ENCODE data around the gene ATP5F1D.
"Not testable (repeated sequence)": the region's sequence is repeated elsewhere in the genome, so short reads cannot be mapped to it uniquely, and the experiment has no call there.

Gene ATP5F1D

DNA sequence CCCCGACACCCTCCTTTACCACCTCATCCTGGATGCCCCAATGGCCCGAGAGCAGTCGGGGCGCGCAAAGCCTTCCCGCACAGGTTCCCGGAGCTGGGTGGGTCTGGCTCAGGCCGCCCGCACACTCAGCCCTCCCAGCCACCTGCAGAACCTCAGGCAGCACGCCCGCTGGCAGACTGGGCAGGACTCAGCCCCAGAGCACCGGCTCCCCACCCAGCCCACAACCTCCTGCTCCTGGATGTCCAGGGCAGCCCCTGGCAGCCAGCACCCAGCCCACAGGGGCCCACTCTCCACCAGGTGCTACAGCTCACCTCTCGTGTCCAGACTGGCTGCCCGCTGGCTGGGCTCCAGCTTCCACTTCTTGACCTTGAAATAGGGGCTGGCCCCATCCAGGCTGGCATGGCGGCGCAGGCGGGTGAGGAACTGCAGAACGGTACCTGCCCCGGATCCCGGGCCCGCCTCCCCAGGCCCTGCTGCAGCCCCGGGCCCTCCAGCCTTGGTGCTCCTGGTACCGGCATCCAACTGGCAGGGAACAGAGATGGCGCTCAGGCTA lies 8.4 kb upstream of the ATP5F1D start:
- no peak for DNase-seq

DNA sequence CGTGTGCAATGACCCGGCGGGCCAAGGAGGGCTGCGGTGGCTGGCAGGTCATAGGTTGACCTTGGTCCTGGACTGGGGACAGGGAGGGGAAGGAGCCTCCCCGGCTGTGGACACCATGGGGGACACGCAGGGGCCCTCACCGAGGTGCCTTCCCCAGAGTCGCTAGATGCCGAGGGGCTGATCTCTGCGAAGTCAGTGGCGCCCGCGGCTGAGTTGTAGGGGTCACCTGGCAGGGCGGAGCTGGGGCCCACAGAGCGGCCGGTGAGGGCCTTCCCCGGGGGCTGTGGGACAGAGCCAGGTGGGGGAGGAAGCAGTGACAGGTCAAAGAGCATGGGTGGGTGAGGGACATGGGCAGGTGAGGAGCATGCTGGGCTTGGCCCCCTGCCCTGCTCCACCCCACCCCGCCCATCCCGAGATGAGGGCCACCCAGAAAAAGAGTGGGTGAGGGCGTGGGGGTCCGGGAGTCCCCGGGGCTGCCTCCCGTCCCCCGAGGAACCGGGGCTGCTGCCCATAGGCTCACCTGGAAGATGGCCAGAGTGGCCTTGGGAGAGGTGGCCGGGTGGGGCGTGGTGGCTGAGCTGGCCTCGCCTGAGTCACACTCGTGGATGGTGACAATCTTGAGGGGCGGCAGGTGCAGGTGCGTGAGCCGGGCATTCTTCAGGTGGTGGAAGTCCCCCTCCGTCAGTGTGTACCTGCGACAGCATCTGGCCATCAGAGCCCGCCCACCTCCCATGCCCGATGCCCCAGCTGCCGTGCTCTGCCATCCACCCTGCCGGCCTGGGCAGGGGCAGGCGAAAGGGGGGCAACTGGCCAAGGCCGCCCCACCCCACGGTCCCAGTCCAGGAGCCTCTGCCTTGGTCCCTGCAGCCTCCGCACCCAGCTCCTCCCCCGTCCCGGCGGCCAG lies 7.2 kb upstream of the ATP5F1D start:
- no peak for DNase-seq

DNA sequence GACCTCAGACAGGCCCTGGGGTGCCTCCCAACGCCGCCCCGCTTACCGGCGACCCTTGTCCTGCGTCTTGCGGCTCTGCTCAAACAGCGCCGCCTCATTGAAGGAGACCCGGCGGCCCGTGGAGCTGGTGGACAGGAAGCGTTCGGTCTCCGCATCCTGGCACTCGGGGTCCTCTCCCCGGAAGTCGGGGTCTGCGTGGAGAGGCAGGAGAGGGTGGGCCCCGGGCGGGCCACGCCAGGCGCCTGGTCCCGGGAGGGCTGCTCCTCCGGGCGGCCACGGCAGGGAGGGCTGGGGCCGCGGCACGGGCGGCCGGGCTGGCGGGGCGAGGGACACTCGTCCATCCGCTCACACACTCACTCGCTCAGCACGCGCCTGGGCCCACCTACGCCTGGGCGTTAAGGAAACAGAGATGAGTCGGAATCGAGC lies 6.6 kb upstream of the ATP5F1D start:
- no peak for DNase-seq

DNA sequence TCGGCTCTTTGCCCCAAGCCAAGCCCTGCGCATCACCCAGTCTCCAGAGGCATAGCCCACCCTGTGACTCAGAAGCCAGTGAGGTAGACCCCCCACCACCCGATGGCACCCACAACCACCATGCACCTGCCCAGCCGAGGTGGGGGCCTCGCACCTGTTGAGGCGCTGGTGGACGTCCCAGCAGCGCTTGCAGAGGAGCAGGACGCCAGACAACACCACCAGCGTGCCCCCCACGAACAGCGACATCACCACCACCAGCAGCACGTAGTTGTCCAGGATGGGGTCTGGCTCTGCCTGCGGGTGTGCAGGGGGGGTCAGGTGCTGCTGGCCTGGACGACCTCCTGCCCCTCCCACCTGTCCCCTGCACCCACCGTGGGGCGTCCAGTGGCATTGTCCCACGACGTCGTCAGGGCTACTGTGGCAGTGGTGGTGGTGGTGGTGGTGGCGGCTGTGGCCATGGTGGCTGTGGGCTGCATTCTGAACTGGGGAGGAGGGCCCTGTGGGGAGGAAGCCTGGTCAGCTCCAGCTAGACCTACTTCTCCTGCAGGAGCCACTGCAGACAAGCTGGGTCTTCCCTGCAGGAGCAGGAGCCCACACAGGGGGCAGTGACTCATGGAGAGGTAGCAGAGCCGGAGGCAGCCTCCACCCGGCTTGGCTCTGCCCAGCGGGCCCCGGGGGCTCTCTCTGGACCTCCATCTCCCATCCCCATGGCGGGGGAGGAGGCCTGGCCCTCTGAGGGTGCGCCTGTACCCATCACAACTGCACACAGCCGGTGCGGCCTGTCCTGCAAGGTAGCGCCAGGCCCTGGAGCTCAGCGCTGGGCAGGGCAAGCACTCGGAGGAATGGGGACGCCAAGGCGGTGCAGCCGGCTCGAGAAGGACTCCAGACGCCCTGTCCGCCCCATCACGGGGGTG lies 5.7 kb upstream of the ATP5F1D start:
- DNase-seq, result no peak

DNA sequence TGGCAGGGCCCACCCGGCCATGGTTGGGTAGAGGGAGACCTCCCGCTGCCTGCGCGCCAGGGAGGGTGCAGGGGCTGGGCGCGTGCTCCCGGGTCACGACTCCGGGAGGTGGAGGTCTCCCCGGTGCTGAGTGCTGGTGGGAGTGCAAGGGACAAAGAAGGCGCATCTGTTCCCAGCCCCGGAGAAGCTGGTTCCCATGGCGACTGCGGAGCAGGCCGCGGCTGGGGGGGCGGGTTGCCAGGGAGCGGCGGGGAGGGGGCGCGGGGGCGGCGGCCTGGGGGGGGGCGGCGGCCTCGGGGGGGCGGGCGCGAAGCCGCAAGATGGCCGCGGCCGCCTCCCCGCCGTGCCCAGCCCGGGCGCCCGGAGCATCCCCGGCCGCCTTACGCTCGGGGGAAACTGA lies 5.0 kb upstream of the ATP5F1D start:
- DNase-seq, result peak; percentile 47 to 80

DNA sequence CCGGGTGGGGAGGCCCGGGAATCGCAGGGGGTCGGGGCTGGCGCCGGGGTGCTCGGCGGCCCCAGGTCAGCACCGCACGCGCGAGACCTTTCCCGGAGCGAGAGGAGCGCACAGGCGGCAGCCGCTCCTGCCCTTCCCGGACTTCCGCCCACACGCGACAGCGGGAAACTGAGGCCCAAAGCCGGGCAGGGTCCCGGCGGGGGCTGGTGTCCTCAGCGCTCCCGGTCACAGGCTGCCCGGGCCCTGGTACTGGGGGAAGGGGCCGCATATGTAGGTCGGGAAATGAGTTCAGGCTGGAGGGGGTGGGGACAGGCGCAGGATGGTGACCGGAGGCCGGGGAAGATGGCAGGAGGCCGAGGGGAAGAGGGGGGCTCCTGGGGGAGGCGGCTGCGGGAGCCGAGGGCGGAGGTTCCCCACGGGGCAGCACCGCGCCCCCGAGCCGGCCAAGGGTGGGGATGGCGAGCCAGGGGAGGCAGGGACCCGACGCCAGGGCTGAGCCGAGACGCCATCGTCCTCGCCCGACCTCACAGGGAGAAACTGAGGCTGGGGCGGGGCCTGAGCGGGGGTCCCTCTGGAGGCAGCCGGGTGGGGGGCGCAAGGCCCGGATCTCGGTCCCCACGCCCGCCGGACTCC lies 4.4 kb upstream of the ATP5F1D start:
- peak in 1 of 2 experiments; percentile 23 for DNase-seq

DNA sequence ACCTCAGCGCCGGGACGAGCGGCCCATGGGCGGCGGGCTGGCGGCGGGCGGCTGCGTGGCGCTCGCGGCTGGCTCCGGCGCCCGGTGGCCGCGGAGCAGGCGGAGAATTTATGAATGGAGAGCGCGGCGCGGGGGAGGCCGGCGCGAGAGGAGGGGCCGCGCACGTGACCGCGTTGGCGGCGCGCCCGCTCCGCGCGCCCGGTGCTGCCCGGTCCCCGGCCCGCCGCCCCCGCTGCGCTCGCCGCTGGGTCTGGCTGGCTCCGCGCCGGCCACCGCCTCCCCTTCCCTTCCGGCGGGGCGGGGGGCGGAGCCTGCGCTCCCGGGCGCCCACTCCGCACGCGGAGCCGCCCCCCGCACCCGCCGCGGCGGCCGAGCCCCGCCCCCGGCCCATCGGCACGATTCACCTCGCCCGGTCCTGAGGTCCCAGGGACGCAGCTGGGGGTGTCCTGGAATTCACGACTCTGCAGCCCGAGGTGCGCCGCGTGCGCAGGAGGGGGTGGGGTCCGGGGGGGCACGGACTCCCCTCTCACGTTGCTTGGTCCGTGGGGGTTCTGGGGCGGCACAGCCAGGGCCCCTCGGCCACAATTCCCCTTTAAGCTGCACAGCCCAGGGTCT lies 3.7 kb upstream of the ATP5F1D start, which contains the start of gene CBARP:
Gene CBARP, minus strand, starts transcription at position 252 of the 615 bp plus-strand sequence. CDS start 1,905 bp downstream, outside the sequence.
- DNase-seq, result peak in 1 of 2 experiments; percentile 49

DNA sequence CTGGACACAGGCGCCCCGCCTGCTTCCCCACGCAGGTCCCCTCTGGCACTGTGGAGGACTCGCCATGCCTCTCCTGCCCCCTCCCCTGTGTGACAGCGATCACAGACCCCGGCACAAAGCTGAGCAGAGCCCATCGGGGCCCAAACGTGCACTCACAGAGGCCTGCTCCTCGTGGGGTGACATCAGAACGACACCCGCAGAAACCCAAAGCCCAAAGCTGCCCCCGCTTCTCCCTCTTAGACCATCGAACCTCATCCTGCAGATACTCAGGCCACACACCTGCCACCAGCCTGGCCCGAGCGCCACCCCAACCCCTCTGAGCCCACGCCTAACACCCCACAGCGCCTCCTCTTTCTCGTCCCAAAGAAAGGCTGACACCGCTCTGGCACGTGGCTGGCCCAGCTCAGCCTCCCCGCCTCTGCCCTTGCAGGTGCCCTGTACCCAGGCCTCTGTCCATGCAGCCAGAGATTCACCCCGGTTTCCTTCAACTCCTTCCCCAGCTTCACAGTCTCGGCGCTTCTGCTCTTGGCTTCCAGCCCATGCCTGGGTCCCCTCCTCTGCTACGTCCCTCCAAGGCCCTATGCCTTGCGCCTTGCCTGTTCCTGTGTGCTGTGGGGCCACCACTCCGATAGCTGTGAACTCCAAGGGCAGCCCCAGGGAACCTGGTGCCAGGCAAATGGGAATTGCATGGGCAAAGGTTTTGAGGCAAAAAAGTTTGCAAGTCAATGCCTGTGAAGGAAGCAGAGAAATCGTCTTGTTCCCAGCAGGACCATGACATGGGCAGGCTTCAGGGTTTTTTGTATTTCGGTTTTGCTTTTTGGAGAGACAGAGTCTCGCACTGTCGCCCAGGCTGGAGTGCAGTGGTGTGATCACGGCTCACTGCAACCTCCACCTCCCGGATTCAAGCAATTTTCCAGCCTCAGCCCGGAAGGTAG lies 2.9 kb upstream of the ATP5F1D start:
- no peak for DNase-seq

DNA sequence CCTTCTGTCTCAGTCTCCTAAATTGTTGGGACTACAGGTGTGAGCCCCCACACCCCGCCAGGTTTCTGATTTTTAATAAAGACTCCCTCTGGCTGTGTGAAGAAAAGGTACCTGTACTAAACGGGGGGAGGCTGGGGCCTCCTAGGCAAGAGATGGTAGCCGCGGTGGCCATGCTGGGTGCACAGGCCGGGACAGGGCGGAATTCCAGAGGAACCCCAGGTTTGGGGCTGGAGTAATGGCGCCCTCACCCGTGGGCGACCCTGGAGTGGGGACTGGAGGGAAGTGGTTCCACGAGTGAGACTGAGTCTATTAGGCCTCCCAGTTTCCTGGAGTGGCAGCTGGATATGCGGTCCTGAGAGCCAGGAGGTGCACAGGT lies 2.1 kb upstream of the ATP5F1D start:
- no peak for DNase-seq

DNA sequence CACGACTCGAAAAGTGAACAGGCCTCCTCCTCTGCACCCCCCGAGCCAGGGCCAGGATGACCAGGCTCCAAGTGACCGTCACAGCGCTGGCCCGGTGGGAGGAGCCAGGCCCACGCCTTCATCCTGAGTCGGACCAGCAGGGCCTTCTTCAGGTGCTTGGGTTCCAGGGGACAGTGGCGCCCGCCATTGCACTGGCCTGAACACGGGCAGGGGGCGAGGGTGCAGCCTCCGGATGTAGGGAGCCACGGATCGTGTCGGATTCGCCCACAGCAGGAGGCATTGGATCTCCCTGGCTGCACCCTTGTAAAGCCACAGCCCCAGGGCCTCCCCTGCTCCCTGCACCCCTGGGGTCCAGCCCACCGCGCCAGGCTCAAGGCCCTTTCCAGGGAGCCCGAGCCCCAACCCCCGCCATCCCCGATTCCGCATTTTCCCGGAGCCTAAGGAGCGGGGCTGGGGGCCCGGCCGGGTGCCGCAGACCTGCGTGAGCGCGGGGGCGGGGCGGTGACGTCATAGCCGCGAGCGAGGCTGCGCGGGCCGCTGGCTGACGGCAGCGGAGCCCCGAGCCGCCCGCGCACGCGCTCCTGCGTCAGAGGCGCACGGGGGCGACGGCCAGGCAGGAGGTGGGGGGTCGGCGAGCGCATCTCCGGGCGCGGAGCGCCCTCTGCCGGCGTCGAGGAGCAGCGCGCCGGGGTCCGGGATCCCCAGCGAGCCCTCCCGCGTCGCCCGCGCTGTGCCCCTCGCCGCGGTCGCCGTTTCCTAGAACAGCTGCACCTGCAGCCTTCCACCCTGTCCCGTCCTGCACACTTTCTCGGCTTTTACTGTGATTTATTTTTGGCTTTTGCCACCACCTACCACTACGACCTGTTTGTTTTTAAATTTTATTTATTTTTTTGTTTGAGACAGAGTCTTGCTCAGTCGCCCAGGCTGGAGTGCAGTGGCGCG lies 1.5 kb upstream of the ATP5F1D start:
- peak; percentile 74 to 89 for DNase-seq

DNA sequence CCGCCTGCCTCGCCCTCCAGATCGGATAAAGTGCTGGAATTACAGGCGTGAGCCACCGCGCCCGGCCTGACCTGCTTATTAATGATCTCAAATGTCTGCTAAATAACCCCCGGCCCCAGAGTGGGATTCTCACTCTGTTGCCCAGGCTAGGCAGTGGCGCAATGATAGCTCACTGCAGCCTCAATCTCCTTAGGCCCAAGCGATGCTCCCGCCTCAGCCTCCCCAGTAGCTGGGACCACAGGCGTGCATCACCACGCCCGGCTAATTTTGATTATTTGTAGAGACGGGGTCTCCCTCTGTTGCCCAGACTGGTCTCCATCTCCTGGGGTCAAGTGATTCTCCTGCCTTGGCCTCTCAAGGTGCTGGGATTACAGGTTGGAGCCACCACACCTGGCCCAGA lies 626 bp upstream of the ATP5F1D start:
- DNase-seq, result no peak

DNA sequence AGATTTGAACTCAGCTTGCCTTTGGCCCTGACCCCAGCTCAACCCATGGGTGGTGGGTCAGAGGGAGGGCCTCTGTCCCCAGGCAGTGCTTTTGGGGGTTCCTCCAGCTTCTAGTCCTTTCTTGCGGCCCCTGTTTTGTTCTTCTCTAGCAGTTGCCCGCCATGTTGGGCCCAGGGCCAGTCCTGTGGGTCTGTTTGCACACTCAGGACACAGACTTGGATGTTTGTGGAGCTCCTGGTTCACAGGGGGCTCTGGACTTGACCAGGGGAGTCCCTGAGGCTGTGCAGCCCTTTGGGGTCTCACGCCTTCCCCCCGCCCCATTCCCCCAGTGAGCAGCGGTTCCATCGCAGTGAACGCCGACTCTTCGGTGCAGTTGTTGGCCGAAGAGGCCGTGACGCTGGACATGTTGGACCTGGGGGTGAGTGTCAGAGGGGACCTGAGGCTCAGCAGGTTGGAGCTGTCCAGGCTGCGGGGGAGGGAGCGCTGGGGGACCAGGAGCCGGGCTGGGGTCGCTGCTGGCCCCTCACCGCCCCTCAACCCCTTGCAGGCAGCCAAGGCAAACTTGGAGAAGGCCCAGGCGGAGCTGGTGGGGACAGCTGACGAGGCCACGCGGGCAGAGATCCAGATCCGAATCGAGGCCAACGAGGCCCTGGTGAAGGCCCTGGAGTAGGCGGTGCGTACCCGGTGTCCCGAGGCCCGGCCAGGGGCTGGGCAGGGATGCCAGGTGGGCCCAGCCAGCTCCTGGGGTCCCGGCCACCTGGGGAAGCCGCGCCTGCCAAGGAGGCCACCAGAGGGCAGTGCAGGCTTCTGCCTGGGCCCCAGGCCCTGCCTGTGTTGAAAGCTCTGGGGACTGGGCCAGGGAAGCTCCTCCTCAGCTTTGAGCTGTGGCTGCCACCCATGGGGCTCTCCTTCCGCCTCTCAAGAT lies 2.5 kb downstream of the ATP5F1D start:
- DNase-seq, result peak; percentile 46 to 77

DNA sequence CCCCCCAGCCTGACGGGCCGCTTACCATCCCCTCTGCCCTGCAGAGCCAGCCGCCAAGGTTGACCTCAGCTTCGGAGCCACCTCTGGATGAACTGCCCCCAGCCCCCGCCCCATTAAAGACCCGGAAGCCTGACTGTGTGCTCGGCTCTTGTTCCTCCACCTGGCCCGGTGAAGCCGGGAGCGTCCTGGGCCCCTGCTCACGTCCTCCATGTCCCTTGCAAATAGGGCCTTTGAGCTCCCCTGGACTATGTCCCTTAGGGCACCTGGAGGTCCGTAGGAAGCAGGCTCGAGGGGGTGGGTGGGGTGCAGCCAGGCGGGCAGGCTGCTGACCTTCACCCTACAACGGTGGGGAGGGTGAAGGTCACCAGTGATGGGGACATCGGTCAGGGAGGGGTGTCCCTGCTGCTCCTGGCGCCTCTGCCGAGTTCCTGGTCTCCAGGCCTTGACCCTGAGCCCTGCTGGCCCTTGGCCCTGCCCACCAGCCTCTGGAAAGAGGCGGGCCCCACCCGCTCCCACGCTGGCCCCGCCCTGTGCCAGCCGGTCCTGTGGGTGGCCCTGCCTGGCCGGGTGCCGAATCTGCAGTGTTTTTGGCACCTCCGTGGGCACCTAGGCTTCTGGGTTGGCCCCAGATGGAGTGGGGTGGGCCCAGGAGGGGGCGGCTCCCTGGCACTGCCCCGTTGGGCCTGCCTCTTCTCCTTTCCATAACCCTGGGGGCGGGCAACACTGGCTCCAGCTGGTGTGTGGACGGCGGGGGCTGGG lies 3.3 kb downstream of the ATP5F1D start:
- DNase-seq, result no peak

DNA sequence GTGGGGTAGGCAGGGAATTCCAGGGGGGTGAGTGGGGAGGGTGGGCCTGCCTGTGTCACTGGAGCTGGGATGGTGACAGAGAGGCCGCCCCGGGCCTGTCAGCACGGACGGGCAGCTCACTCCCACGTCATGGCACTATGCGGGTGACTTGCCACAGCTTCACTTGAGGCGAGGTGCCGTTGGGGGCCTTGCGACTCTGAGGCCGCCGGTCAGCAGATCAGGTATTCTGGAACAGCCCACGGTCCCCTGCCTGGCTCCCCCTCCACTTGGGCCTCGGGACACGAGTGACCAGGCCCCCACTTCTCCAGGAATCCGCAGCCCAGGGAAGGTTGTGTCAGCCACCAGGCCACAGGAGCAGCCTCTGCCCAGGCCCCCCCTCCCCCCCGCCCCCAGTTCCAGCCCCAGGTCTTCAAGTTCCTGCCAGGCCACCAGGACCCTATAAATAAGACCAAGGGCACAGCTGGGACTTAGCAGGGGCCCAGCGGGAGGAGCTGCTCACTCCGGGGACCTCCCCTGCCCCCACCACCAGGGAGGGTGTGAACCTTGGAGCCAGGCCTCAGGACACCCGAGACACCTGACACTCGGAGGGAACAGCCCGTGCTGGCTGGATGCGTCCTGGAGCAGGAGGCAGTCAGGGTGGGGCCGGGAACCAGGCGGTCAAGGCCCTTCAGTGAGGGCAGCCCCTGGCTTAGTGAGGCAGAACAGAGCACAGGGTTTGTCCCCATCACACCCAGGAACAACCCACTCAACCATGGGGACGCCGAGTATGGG lies 4.1 kb downstream of the ATP5F1D start:
- no peak for DNase-seq

DNA sequence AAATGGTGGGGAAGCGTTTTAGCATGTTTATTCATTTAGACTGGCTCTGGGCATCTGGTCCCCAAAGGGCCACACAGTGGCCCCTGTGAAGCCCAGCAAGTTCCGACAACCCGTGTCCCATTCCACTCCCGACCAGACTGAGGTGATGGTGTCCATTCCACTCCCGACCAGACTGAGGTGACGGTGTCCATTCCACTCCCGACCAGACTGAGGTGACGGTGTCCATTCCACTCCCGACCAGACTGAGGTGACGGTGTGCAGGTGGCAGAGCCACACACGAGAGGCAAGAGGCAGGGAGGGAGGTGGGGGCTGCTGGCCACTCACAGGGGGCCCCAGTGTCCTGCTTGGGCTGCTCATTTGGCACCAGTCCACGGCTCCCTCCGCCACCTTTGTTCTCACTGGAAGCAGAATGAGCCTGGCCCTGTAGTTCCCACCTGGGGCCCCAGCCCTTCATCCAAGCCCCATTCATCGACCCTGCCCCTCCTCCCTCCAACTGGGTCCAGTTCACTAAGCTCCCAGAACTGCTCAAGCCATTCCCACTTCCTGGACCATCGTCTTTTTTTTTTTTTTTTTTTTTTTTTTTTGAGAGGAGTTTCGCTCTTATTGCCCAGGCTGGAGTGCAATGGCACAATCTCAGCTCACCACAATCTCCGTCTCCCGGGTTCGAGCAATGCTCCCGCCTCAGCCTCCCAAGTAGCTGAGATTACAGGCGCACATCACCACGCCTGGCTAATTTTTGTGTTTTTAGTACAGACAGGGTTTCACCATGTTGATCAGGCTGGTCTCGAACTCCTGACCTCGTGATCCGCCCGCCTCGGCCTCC lies 4.9 kb downstream of the ATP5F1D start:
- not testable (repeated sequence) for DNase-seq

DNA sequence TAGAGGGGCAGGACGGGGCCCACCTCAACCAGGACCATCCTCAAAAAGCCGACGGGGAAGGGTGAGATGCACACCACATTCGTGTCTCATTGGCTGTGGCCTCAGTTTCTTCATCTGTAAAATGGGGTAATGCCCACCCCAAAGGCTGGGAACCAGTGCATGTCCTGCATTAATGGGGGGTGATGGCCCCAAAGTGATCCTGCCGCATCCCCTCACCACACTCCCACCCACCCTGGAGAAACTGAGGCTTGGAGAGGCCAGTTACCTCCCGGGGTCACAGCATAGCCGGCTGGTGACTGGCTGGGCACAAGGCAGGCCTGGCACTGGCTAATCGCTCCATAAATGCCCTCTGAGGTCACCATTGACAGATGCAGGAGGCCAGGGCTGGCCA lies 6.2 kb downstream of the ATP5F1D start:
- no peak for DNase-seq
